ENCODE results near the gene IL10. TPM values are rescaled to one million over a fixed set of nuclear protein-coding genes. Genes with fewer than 3 reads are reported as not detected.
"Not testable (repeated sequence)": the region's sequence is repeated elsewhere in the genome, so short reads cannot be mapped to it uniquely, and the experiment has no call there.

The IL10 gene
- polyA plus RNA-seq, 1 of the 3 experiments (the other 2 are of a cell fraction) = not detected

GRCh38 chr1:206768472-206769303 lies 3.6 kb downstream of the IL10 start (continued):
- TF ChIP-seq REST (IDR thresholded peaks at IDR 0.05; ENCODE audit: low read depth, low read length) = no peak
- TF ChIP-seq FOSL2 (IDR thresholded peaks at IDR 0.05; ENCODE audit: borderline replicate concordance, low read depth) = no peak
- no peak for TF ChIP-seq JUND (IDR thresholded peaks at IDR 0.05)
- TF ChIP-seq RAD21 (IDR thresholded peaks at IDR 0.05; ENCODE audit: low read length) = no peak
- TF ChIP-seq RFX5 (IDR thresholded peaks at IDR 0.05; ENCODE audit: low read length) = no peak
- TF ChIP-seq SMC3 (IDR thresholded peaks at IDR 0.05; ENCODE audit: low read depth, low read length) = no peak
- TF ChIP-seq MXI1 (IDR thresholded peaks at IDR 0.05; ENCODE audit: low read depth, low read length) = no peak
- no peak for TF ChIP-seq POLR2AphosphoS5 (IDR thresholded peaks at IDR 0.05; ENCODE audit: low read depth, low read length)

- no peak overlapping the region for H3K4me2 ChIP-seq
- 52% methylated on average over 8 of the region's 8 CpGs for WGBS (ENCODE audit: low lambda C conversion rate)
- H3K36me3 ChIP-seq (replicated peaks in 1 of 2; ENCODE audit: control insufficient read depth in 1 of 2, insufficient read depth in 2 of 2, low read length in 1 of 2) = no peaks in the 10 kb centered on the region
- POLR2A ChIA-PET = no interaction called here
- CTCF ChIA-PET = interaction anchor here (1.1 to 3.4 kb wide), 4 partner anchors 8 to 182 kb away, joined by 3 to 21 read pairs (median 6); no protein-coding TSS in a partner anchor
- no peaks in the 10 kb centered on the region for H4K20me1 ChIP-seq (ENCODE audit: insufficient read depth)
- peaks cover 10% of the 10 kb centered on the region; the same call in 1 of the 2 replicates for H3K27me3 ChIP-seq (ENCODE audit: insufficient read depth)
- DNase-seq = no peak
- no peaks in the 10 kb centered on the region for H3K9me3 ChIP-seq
- H2AFZ ChIP-seq (ENCODE audit: low read depth) = 0 out of 2 replicates have a peak overlapping the region, but pooled peaks have one; percentile 39
- TF ChIP-seq PBX3 (IDR thresholded peaks at IDR 0.05) (no peak), IRF3 (IDR thresholded peaks at IDR 0.05; ENCODE audit: low read depth, low read length) (no peak), SMC3 (IDR thresholded peaks at IDR 0.05; ENCODE audit: low read depth, low read length) (no peak)
- H3K9me2 ChIP-seq = no peaks in the 10 kb centered on the region
- no peaks in the 10 kb centered on the region for H3K79me2 ChIP-seq (ENCODE audit: insufficient read depth)
- no peaks in the 10 kb centered on the region for H3F3A ChIP-seq (replicated peaks; ENCODE audit: insufficient read depth)
- peaks cover 0 to under 1% of the 10 kb centered on the region in 2 experiments; a peak in 2 of 4 replicates for H3K4me1 ChIP-seq (ENCODE audit: control insufficient read depth in 1 of 2, insufficient read depth in 2 of 2, low read depth in 1 of 2, low read length in 1 of 2)
- H3K4me3 ChIP-seq (ENCODE audit: low read depth in 2 of 2, low read length in 1 of 2) = no peak overlapping the region
- no peak overlapping the region for H3K9ac ChIP-seq
- no peak overlapping the region for H3K27ac ChIP-seq (ENCODE audit: low read depth in 2 of 2, low read length in 1 of 2)
Observed at GRCh38 chr1:206766251-206766856, 5.9 kb downstream of the IL10 start.

GRCh38 chr1:206765771-206766170 lies 6.5 kb downstream of the IL10 start:
- POLR2A ChIA-PET = not testable (repeated sequence)
- 20% methylated on average over 1 of the region's 1 CpG for WGBS (ENCODE audit: low lambda C conversion rate)

GRCh38 chr1:206762741-206763364 lies 9.4 kb downstream of the IL10 start:
- H3K27me3 ChIP-seq (ENCODE audit: insufficient read depth); H4K20me1 ChIP-seq (ENCODE audit: insufficient read depth); H3K4me2 ChIP-seq; H3K9me2 ChIP-seq; H3K4me1 ChIP-seq (ENCODE audit: control insufficient read depth in 1 of 2, insufficient read depth in 2 of 2, low read depth in 1 of 2, low read length in 1 of 2); H3K79me2 ChIP-seq (ENCODE audit: insufficient read depth); H3K27ac ChIP-seq (ENCODE audit: low read depth in 2 of 2, low read length in 1 of 2); DNase-seq; H3K4me3 ChIP-seq (ENCODE audit: low read depth in 2 of 2, low read length in 1 of 2); H3K36me3 ChIP-seq (replicated peaks in 1 of 2; ENCODE audit: control insufficient read depth in 1 of 2, insufficient read depth in 2 of 2, low read length in 1 of 2); H2AFZ ChIP-seq (ENCODE audit: low read depth); H3F3A ChIP-seq (replicated peaks; ENCODE audit: insufficient read depth); H3K9ac ChIP-seq; H3K9me3 ChIP-seq; POLR2A ChIA-PET: not testable (repeated sequence)
- WGBS (ENCODE audit: low lambda C conversion rate) = 49% methylated on average over 12 of the region's 12 CpGs
- CTCF ChIA-PET = interaction anchor here (1.1 to 4.6 kb wide), 3 partner anchors 28 to 129 kb away, joined by 4 to 27 read pairs (median 6); no protein-coding TSS in a partner anchor

More at GRCh38 chr1:206765771-206766170, 6.5 kb downstream of the IL10 start:
- H2AFZ ChIP-seq (ENCODE audit: low read depth); H3K9me3 ChIP-seq; H3K36me3 ChIP-seq (replicated peaks in 1 of 2; ENCODE audit: control insufficient read depth in 1 of 2, insufficient read depth in 2 of 2, low read length in 1 of 2); H3K27me3 ChIP-seq (ENCODE audit: insufficient read depth); H3K9me2 ChIP-seq; H3F3A ChIP-seq (replicated peaks; ENCODE audit: insufficient read depth); H3K4me1 ChIP-seq (ENCODE audit: control insufficient read depth in 1 of 2, insufficient read depth in 2 of 2, low read depth in 1 of 2, low read length in 1 of 2); H3K79me2 ChIP-seq (ENCODE audit: insufficient read depth); H3K4me2 ChIP-seq; H4K20me1 ChIP-seq (ENCODE audit: insufficient read depth); H3K9ac ChIP-seq; H3K4me3 ChIP-seq (ENCODE audit: low read depth in 2 of 2, low read length in 1 of 2); H3K27ac ChIP-seq (ENCODE audit: low read depth in 2 of 2, low read length in 1 of 2); DNase-seq: not testable (repeated sequence)
- CTCF ChIA-PET = interaction anchor here (0.7 to 3.4 kb wide), 4 partner anchors 8 to 182 kb away, joined by 3 to 21 read pairs (median 3); no protein-coding TSS in a partner anchor
